Endodermal cell (in vitro differentiated cells): Measurements from ENCODE around the gene CACNB1. TPM values are rescaled to one million over a fixed set of nuclear protein-coding genes. Genes with fewer than 3 reads are reported as not detected.
A peak's percentile ranks its signal among the peaks of the same experiment; 100 is the strongest.

ENCODE experiments used
- DNase-seq: peaks from one replicate; pipeline ENCODE4 v3.0.0-alpha.2; 2017
- H3K27ac ChIP-seq: 2 replicates; pipeline ENCODE4 v1.5.1; 2013; ENCODE audit warnings: mild to moderate bottlenecking, low read depth, low read length, moderate library complexity
- H3K27me3 ChIP-seq: 2 replicates; pipeline ENCODE4 v1.6.1; 2013; ENCODE audit warnings: mild to moderate bottlenecking, low read length, moderate library complexity; ENCODE audit not compliant: insufficient read depth, control insufficient read depth, poor library complexity, severe bottlenecking
- H3K36me3 ChIP-seq: 2 replicates; pipeline ENCODE4 v1.7.0; 2013; ENCODE audit warnings: mild to moderate bottlenecking, low read length, moderate library complexity; ENCODE audit not compliant: control insufficient read depth, insufficient read depth
- H3K4me1 ChIP-seq: one replicate; pipeline ENCODE4 v1.7.0; 2013; ENCODE audit warnings: low read length; ENCODE audit not compliant: control insufficient read depth, insufficient read depth
- H3K4me3 ChIP-seq: 2 replicates; pipeline ENCODE4 v1.5.1; 2013; ENCODE audit warnings: mild to moderate bottlenecking, low read length, moderate library complexity
- H3K9ac ChIP-seq: 2 replicates; pipeline ENCODE4 v1.6.1; 2013; ENCODE audit warnings: mild to moderate bottlenecking, low read length, moderate library complexity; ENCODE audit not compliant: poor library complexity, severe bottlenecking; ENCODE audit errors: extremely low read depth
- H3K9me3 ChIP-seq: 2 replicates; pipeline ENCODE4 v1.6.1; 2013; ENCODE audit warnings: mild to moderate bottlenecking, low read length, moderate library complexity; ENCODE audit not compliant: control insufficient read depth
- H3K27ac Mint-ChIP-seq: 2 replicates; pipeline ENCODE4 v1.8.0; 2020; ENCODE audit warnings: mixed read lengths
- H3K27me3 Mint-ChIP-seq: 2 replicates; pipeline ENCODE4 v1.8.0; 2021; ENCODE audit warnings: mild to moderate bottlenecking, mixed read lengths; ENCODE audit not compliant: insufficient read depth
- H3K36me3 Mint-ChIP-seq: 2 replicates; pipeline ENCODE4 v1.8.0; 2020; ENCODE audit warnings: low read depth, mixed read lengths
- H3K4me1 Mint-ChIP-seq: 2 replicates; pipeline ENCODE4 v1.8.0; 2020; ENCODE audit warnings: mixed read lengths
- H3K4me3 Mint-ChIP-seq: 2 replicates; pipeline ENCODE4 v1.8.0; 2020; ENCODE audit warnings: mild to moderate bottlenecking, moderate library complexity, mixed read lengths
- H3K9me3 Mint-ChIP-seq: 2 replicates; pipeline ENCODE4 v1.8.0; 2020; ENCODE audit warnings: mild to moderate bottlenecking, mixed read lengths
- WGBS, 2 experiments: methylation state at CpG; one replicate each; pipeline versions ENCODE4 v1.1.5 to v1.1.7; 2013; ENCODE audit warnings: missing lambda C conversion rate in 2 of 2, mixed read lengths in 1 of 2; ENCODE audit not compliant: insufficient coverage in 1 of 2, insufficient read length in 1 of 2; 5-methylcytosine and 5-hydroxymethylcytosine counted together
- total RNA-seq, 2 donors: library from RNA; stranded (reverse); fragmentation: NEBNext Ultra II Directional in 1 of 2; extraction: Animal tissue kit (Norgen Biotek cat#: 25700) in 1 of 2; gene quantifications; 2 replicates in 1 of 2; 3 replicates in 1 of 2; pipeline ENCODE4 v1.2.1, GENCODE V29; 2021
- TF ChIP-seq, protein P1 (sequence below): fragments of 200-600 bp; sonication (generic); conservative IDR thresholded peaks from 2 replicates; pipeline ENCODE4 v1.5.0; 2021; ENCODE audit warnings: antibody characterized with exemption, mild to moderate bottlenecking

The CACNB1 gene
- total RNA-seq, 2 donors from 2014 or later = 12.2 to 13.2 TPM

GRCh38 chr17:39134878-39135277 is 62.6 kb downstream of the CACNB1 start:
- Histone ChIP-seq H3K4me3 (no peak overlapping the region), H3K27me3 (no peaks in the 10 kb centered on the region), H3K9me3 (no peaks in the 10 kb centered on the region), H3K27ac (no peak overlapping the region), H3K9ac (no peak overlapping the region), H3K4me1 (no peaks in the 10 kb centered on the region), H3K36me3 (no peaks in the 10 kb centered on the region)
- TF ChIP-seq, protein P1, sequence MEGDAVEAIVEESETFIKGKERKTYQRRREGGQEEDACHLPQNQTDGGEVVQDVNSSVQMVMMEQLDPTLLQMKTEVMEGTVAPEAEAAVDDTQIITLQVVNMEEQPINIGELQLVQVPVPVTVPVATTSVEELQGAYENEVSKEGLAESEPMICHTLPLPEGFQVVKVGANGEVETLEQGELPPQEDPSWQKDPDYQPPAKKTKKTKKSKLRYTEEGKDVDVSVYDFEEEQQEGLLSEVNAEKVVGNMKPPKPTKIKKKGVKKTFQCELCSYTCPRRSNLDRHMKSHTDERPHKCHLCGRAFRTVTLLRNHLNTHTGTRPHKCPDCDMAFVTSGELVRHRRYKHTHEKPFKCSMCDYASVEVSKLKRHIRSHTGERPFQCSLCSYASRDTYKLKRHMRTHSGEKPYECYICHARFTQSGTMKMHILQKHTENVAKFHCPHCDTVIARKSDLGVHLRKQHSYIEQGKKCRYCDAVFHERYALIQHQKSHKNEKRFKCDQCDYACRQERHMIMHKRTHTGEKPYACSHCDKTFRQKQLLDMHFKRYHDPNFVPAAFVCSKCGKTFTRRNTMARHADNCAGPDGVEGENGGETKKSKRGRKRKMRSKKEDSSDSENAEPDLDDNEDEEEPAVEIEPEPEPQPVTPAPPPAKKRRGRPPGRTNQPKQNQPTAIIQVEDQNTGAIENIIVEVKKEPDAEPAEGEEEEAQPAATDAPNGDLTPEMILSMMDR = no peak
- no peaks in the 10 kb centered on the region for H3K36me3 Mint-ChIP-seq
- no peak for DNase-seq
- 89 to 93% methylated on average over 6 of the region's 6 CpGs for WGBS, 2 experiments
- H3K4me3 Mint-ChIP-seq = no peak overlapping the region
- no peaks in the 10 kb centered on the region for H3K9me3 Mint-ChIP-seq
- no peaks in the 10 kb centered on the region for H3K4me1 Mint-ChIP-seq
- H3K27ac Mint-ChIP-seq = no peak overlapping the region
- H3K27me3 Mint-ChIP-seq = no peaks in the 10 kb centered on the region

DNA sequence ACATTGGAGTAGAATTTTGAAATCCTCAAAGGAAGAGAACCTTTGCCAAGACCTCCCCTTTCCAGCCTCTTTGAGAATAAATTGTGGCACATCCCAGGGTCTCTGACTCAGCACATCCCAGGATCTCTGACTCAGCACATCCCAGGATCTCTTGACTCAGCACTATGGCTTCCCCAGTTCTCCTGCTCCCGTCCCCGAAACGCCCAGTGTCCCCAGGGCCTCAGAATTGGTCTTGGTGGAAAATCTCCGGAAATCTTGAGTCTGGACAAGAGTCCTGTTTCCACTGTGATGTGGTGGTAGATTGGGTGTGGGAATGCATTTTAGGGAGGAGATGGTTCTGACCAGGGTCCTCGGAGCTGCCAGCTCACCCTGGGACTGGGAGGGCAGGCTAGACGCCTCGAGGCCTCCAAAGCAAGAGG is 65.3 kb downstream of the CACNB1 start:
- H3K9me3 ChIP-seq = no peaks in the 10 kb centered on the region
- peak; percentile 80 for DNase-seq
- no peak overlapping the region for H3K9ac ChIP-seq
- Mint-ChIP-seq H3K27ac (no peak overlapping the region), H3K9me3 (no peaks in the 10 kb centered on the region), H3K4me1 (no peaks in the 10 kb centered on the region), H3K27me3 (no peaks in the 10 kb centered on the region), H3K36me3 (no peaks in the 10 kb centered on the region), H3K4me3 (no peak overlapping the region)
- TF ChIP-seq, protein P1 = no peak
- no peaks in the 10 kb centered on the region for H3K4me1 ChIP-seq
- H3K27me3 ChIP-seq = no peaks in the 10 kb centered on the region
- no peaks in the 10 kb centered on the region for H3K36me3 ChIP-seq
- H3K27ac ChIP-seq = no peak overlapping the region
- H3K4me3 ChIP-seq = no peak overlapping the region
- WGBS, 2 experiments = 86 to 100% methylated on average over 1 to 7 of the region's 7 CpGs

GRCh38 chr17:39131616-39132015 is 65.9 kb downstream of the CACNB1 start:
- no peak for DNase-seq
- H3K9me3 Mint-ChIP-seq = no peaks in the 10 kb centered on the region
- WGBS, 2 experiments = 84 to 100% methylated on average over 4 to 6 of the region's 6 CpGs

More at GRCh38 chr17:39131616-39132015, 65.9 kb downstream of the CACNB1 start:
- H3K4me3 ChIP-seq = no peak overlapping the region
- H3K4me3 Mint-ChIP-seq = no peak overlapping the region
- H3K4me1 ChIP-seq = no peaks in the 10 kb centered on the region
- TF ChIP-seq, protein P1 = no peak
- H3K4me1 Mint-ChIP-seq = no peaks in the 10 kb centered on the region
- H3K27ac ChIP-seq = no peak overlapping the region
- H3K9me3 ChIP-seq = no peaks in the 10 kb centered on the region
- H3K36me3 Mint-ChIP-seq = no peaks in the 10 kb centered on the region
- H3K27me3 ChIP-seq = no peaks in the 10 kb centered on the region
- H3K27ac Mint-ChIP-seq = no peak overlapping the region
- no peak overlapping the region for H3K9ac ChIP-seq
- no peaks in the 10 kb centered on the region for H3K36me3 ChIP-seq
- H3K27me3 Mint-ChIP-seq = no peaks in the 10 kb centered on the region
